HG02623 (cell line): ENCODE results near the gene CDH13.

Experiments used
- ATAC-seq: cut with Tn5 transposase; IDR thresholded peaks from one replicate; pipeline ENCODE4 v1.9.1; 2021; ENCODE audit warnings: moderate library complexity; ENCODE audit not compliant: unreplicated experiment

Gene CDH13

GRCh38 chr16:82735673-82736091, 108.9 kb downstream of the CDH13 start:
- ATAC-seq, result no peak

DNA sequence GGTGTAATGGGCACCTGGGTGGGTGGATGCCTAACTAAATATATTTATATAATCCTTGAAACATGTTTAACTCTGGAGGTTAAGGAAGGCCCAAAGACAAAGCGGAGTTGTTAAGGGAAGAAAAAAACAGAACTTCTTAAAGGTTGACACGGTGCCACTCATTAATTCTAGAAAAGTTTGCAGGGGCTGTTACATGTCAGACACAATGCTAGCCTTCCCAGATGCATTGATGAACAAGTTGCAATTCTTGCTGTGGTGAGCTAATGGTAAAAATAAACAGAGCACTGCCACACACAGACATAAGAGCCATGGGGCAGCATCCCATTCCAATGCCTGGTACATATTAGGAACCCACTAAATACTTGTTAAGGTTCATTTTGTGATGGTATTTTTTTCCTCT, 109.5 kb downstream of the CDH13 start:
- no peak for ATAC-seq

DNA sequence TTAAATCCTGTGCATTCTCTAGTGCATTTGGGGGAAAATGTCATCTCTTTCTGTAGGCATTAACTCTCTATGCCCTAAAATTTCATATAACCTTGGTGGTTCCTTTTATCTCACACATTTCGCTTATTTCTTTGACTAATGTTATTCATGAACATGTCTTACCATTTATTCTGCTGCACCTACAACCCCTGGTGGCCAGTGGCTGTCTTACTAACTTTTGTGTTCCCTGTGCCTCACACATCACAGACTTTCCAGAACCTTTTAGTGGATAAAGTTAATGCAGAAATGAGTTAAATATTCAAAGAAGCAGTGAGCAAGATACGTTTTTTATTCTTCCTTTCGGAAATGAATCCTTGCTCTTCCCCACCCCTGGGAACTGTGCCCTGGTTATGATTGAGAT, 111.9 kb downstream of the CDH13 start:
- ATAC-seq, result no peak

DNA sequence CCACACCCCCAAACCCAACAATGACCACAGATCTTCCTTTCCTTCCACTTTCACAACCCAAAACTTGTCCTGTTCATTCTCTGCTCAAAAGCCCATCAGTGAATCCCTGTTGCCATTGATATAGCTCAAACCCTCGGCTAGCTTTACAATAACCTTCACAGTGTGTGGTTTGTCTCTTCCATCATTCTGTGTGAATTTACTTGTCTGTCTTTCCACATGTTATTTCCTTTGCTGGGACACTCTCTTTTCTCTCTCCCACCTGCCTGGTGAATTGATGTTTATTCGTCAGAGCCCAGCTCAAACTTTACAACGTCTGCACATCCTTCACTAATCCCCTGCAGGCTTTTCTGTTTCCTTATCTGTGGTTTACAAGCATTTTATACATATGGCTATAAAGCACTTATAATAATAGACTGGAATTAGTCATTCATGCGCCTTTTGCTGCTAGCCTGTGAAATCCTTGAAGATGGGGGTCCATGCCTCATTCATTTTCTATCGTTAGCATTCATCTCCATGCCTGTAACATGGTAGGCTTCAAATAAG, 114.4 kb downstream of the CDH13 start:
- ATAC-seq, result no peak

DNA sequence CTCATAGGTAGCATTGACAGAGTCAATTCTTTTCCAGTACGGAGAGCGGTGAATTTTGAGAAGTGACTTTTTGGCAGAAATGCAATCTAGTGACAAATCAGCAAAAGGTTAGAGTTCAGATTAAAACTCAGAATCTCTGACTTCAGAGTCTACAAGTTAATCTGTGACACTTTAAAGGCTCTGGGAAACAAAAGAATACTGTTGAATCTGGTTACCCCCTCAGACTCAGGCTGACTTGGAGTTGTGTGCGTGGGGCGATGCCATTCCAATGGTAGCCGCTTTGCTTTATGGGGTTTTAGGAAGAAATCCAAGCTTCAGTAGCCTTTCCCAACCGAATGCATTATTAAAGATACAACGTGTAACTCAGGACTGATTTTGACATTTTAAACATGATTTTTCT, 118.2 kb downstream of the CDH13 start:
- ATAC-seq, result no peak

DNA sequence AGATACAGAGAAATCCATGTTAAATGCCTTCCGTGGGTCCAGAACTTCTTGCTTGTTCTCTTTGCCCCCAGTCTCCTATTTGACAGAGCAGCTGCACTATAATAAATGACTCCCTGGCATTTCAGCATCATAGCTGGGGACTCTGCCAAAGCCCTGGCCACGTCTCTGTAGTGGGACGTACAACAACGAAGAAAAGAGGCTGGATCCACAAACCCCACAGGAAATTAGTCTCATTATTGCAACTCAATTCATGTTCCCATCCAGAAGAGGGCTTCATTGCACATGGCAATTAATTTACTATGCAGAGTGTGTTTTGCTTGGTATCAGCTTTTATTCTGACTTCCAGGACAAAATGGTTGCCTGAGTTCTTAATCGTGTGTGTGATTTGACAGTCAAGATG, 121.3 kb downstream of the CDH13 start:
- ATAC-seq, result no peak

DNA sequence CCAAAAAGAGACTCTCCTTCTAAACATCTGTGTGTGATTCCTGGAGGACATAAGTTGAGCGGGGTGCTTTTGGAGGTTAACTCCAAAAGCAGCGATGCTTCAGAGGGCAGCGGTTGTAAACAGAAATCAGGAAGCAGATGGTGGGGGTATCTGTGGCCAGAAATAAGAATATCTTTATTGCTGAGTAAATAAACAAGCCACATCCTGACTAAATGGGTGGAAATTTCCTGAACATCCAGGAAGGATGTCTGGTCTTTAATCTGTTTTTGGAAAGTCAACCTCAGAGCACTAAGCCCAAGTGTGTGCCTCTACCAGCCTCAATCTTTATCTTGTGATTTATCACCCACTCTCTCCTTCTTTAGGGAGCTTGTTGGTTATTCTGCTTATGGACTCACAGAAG, 123.3 kb downstream of the CDH13 start:
- no peak for ATAC-seq

- no peak for ATAC-seq
These were observed 124.3 kb downstream of the CDH13 start for GRCh38 chr16:82751020-82751419.

DNA sequence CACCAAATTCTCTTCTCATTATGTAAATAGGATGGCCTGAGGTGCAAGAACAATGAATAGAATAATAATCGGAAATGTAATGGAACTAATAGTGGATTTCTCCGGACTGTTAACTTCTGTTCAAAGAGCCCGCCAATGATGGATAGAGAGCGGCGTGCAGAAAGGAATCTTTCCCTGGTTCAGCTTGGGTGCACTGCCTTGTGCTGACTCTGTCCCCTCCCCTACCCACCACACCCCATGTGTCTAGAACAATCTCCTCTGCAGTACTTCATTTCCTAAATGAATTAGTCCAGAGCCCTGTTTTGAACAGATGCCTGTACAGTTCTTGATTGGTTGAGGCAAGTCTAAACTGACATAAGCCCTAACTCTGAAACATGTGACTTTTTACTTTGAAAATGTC, 125.4 kb downstream of the CDH13 start:
- ATAC-seq, result no peak

DNA sequence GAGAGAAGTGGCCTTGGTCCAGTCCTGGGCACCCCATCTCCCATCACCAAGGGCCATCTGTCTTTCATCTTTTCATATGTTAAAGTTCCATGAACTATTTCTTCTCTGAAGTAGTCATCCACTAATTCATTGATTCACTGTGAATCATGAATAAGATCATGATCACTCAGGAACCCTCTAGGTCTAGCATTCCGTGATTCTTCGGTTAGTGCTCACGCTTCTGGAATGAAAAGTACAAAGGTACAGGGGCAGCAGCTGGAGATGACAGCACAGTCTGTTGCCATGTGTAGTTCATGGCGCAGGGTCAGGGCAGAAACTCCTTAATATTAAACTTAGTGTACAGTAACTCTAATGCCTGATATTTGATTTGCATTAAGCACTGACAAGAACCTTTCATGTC, 127.1 kb downstream of the CDH13 start:
- no peak for ATAC-seq

DNA sequence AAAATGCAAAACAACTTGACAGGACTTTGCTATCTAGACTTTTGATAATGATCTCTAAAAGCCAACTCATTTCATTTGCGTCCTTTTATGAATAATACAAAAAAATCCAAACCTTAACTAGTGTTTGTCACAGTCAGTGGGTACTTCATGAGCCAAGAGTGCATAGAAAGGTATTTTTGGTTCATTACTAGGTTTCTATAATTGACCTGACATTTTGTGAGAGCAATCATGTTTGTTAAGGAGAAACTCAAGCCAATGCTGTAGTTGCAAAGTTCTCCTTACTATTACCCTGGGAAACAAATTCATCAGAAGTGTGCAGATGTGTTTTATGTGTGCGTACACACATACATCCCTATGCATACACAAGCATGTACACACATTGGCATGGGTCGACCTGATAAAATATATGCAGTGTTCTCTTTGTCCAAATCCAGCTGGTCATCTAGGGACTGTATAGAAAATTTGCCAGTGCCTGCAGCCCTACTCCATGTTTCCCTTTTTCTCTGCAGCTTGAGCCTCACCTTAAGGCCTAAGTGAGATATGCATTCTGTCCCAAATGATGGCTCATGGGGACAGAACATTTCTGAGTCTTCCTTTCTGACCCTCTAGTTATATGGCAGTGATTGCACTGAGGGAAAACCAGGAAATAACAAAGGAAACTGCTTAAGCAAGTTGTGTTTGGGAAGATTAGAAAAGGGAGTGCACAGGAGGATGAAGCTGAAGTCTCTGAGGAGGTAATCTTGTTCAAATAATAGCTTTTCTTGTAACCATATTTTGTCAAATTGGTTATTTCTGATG, 128.1 kb downstream of the CDH13 start:
- ATAC-seq, result no peak

DNA sequence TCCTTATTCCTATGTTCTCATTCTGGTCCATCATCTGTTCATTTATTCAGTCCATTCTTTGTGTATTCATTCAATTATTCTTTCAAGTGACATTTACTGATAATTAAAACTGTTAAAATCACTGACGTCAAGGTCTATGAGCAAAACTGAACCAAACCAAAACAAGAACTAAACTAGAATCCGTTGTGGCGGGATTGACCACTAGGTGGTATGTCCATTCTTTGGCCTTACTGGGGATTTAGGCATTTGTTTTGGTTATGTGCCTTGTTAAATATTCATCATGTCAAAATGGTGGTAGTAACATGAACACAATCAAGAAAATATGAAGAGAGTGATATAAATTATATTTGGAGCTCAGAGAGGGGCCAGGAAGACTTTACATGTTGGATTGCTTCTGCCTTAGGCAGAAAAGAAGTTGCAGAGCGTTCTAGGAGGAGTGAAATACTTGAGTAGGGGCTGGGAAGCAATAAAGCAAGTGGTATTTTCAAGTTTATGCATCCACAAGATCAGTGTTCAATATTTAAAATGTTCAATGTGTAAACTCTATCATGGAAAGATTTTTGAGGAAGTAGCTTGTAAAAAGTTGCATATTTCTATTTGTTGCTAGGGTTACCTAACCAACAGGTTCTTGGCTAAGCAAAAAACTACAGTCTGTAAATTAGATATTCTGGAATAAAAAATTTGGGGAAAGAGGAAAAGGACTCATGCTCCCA, 129.0 kb downstream of the CDH13 start:
- ATAC-seq, result no peak

DNA sequence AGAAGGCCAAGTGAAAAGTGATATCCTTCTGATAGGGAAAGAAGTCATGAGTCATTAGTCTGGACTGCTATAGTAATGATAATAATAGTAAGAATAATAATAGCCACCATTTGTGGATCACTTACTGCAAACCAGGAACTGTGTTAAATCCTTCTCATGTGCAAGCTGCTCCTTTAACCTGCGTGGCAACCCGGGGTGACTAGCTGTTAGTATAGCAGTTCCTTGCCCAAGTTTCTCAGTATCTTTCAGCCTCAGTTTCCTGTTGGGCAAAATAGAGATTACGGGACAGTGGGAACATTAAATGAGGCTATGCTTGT, 129.5 kb downstream of the CDH13 start:
- no peak for ATAC-seq

DNA sequence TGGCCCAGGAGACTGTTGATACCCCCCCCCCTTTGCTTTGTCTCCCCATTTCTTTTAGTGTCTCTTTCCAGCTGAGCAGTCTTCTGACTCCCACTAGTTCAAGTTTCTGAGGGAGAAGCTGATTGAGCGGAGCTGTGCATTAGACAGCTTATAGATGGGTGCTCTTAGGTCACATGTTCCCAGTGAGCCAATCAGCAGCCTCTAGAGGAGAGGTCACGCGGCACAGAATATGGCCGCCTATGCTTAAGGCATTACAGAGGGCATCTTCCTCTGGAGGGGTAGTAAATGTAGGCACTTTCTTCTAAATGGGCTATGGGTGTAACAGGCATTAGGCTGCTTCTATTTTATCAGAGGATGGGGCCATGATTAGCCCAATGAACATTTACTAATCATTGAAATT, 131.6 kb downstream of the CDH13 start:
- ATAC-seq, result no peak

- ATAC-seq, result no peak
These were observed 132.1 kb downstream of the CDH13 start for GRCh38 chr16:82758904-82759303.

- ATAC-seq, result no peak
These were observed 134.5 kb downstream of the CDH13 start for GRCh38 chr16:82761236-82761635.

- ATAC-seq, result no peak
These were observed 135.1 kb downstream of the CDH13 start for GRCh38 chr16:82761858-82762257.

- no peak for ATAC-seq
These were observed 136.6 kb downstream of the CDH13 start for GRCh38 chr16:82763371-82763770.

GRCh38 chr16:82767198-82767597, 140.4 kb downstream of the CDH13 start:
- ATAC-seq, result no peak

- no peak for ATAC-seq
These were observed 141.0 kb downstream of the CDH13 start for GRCh38 chr16:82767808-82768207.

- ATAC-seq, result no peak
These were observed 143.1 kb downstream of the CDH13 start for GRCh38 chr16:82769845-82770244.

DNA sequence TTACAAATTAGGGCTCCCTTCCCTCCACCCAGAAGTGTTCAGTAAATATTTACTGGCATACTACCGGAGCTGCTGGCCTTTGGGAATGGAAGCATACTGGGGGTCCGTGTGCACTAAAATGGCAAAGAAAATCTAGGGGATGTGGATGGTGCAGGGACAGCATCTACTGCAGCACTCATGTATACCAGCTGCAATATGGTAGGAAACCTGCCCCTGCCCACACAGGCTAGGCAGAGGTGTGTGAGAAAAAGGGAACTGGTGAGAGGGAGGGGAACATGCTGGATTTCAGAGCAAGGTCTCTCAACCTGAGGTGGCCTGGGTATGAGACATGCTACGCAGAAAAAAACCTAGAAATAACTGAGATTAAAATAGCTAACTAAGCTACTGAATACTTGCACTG, 145.4 kb downstream of the CDH13 start:
- ATAC-seq, result no peak
